Astrocyte of the spinal cord (primary cell): ENCODE data around the gene LRP5.

Source experiments
- DNase-seq: peaks from one replicate; pipeline ENCODE4 v3.0.0; 2011; ENCODE audit warnings: low read depth, low spot score
- H3K4me3 ChIP-seq: 2 replicates; pipeline ENCODE4 v1.5.1; 2011; ENCODE audit warnings: low read depth, mild to moderate bottlenecking, low read length, moderate library complexity
- CTCF ChIP-seq: IDR thresholded peaks from 2 replicates; pipeline ENCODE4 v1.5.1; 2012; ENCODE audit warnings: low read depth, mild to moderate bottlenecking, low read length, inconsistent platforms
- in situ Hi-C: cut with HindIII; loops from 2 replicates; pipeline ENCODE4 v1.10.0; 2017; ENCODE audit warnings: low sequenced_read_pairs

LRP5 gene

GRCh38 chr11:68403424-68403823 lies 91.0 kb downstream of the LRP5 start:
- H3K4me3 ChIP-seq: no peak overlapping the region
- no peak for TF ChIP-seq CTCF
- in situ Hi-C loops: no loop called here

GRCh38 chr11:68403831-68404230 lies 91.4 kb downstream of the LRP5 start:
- no peak overlapping the region for H3K4me3 ChIP-seq
- in situ Hi-C loops: no loop called here
- TF ChIP-seq CTCF: no peak
- no peak for DNase-seq

More at GRCh38 chr11:68403424-68403823, 91.0 kb downstream of the LRP5 start:
- DNase-seq: no peak

GRCh38 chr11:68406324-68407313 lies 94.2 kb downstream of the LRP5 start:
- H3K4me3 ChIP-seq: no peak overlapping the region
- TF ChIP-seq CTCF: no peak
- in situ Hi-C loops: no loop called here
- DNase-seq: no peak

- no peak for DNase-seq
- no peak for TF ChIP-seq CTCF
- in situ Hi-C loops: no loop called here
- no peak overlapping the region for H3K4me3 ChIP-seq
Measured at GRCh38 chr11:68408512-68408911, 96.1 kb downstream of the LRP5 start.

GRCh38 chr11:68409748-68410344 lies 97.5 kb downstream of the LRP5 start:
- no peak for DNase-seq
- in situ Hi-C loops: no loop called here
- H3K4me3 ChIP-seq: no peak overlapping the region
- no peak for TF ChIP-seq CTCF

- TF ChIP-seq CTCF: no peak
- in situ Hi-C loops: no loop called here
- no peak overlapping the region for H3K4me3 ChIP-seq
- no peak for DNase-seq
Measured at GRCh38 chr11:68411501-68411991, 99.2 kb downstream of the LRP5 start.
